HCEC 1CT (cell line): Measurements from ENCODE around the gene OPCML.

ENCODE experiments used
- DNase-seq: peaks from one replicate; pipeline ENCODE4 v3.0.0-alpha.2; 2017

The OPCML gene

DNA sequence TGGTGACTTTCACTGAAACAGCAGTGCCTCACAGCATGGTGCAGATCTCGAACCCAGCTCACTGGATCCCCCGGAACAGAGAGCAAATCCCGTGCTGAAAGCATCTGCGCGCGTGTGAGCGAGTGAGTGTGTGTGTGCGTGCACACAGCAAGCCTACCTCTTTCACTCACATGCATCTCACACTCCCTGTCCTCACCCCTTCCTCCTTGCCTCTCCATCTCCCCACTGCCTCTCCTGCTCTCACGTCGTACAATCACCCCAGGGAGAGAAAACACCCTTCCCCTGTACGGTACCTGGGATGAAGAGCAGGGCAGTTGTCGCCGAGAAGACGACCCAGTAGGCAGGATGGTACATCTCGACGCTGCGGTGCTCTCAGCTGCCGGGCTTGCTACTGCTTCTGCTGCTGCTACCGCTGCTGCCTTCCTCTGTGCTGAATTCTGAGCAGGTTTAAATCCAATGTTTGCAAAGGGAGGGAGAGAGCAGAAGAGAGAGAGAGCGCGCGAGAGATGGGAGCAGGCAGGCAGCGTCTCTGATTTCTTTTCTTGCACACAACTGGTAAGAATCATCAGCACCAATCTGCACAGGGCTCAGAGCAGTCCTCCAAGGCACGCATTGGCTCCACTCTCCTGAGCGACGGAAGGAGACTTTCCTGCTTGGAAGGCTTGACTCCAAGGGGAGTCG lies at the start of gene OPCML:
TSS of gene OPCML (minus strand) at position 531 of the 681 bp plus-strand sequence.
- no peak for DNase-seq

- DNase-seq: no peak
Observed at GRCh38 chr11:133581091-133581490, 48.8 kb upstream of the OPCML start.

DNA sequence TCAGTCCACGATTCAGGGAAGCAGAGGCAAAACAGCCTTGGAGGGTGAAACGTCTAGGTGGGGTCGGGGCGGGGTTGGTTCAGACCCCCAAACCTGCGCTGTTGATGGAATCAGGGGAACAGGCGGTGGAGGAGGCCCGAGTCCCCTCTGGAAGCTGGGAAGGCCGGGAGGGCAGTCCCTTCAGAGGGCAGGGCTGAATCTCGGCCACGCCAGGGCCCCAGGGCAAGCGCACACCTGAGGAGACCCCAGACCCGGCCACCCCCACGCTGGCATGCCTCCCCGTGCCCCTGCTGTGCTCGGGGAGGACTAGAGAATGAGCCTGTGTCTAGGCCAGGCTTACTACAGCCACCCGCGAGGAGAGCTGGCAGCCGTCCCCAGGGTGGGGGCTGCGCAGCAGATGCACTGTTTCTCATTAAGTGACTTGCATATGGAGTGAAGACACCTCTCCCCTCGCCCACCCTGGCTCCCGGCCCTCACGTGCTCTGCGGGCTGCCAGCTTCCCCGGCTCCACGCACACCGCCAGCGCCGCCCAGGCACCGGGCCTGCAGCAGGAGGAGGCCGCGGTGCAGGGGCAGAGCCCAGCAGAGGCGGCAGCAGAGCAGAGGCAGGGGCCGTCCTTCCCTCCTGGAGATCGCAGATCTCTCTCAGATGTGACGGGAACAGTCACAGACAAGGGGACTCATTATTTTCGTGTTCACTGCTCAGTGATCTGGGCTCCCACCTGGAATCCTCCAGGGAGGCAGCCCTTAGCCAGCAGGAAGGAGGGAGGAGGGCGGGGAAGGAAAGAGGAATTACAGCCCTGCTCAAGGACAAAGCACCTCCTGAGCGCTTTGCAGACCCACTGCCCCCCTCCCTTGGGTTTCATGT lies 47.1 kb upstream of the OPCML start:
- no peak for DNase-seq

DNA sequence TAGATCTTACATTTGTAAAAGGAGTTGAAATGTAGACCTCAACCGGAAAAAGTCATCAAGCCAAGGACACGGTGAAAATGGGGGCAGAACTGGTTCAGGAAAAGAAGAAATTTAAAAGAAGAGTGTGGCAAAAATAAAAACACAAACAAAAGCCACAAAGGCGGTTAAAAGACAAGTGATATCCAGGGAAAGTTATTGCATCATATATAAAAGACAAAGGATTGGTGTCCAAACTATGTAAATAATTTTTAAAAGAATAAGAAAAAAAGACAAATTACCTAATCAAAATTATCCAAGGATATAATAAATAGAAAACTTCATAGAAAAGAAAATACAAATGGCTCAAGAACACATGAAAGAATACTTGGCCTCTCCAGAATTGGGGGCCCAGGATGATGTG lies 45.1 kb upstream of the OPCML start:
- no peak for DNase-seq

GRCh38 chr11:133576351-133576750 lies 44.0 kb upstream of the OPCML start:
- no peak for DNase-seq

GRCh38 chr11:133573081-133573480 lies 40.8 kb upstream of the OPCML start:
- DNase-seq: no peak

DNA sequence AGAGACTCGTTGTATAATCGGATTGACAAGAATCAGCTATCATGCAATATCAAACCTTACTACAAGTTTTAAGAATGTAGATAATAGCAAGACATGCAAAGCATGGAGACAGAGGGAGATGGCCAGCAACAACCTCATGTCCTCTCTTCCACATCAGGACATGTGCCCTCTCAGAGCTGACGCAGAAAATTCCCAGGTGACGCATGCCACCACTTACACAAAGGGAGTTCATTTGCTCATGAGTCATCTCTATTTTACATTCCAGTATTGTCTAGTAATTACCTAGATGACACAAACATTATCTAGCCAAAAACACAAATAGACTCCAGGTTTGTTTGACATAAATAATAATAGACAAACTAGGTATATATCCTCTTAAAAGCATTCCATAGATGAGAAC lies 38.1 kb upstream of the OPCML start:
- no peak for DNase-seq

- no peak for DNase-seq
Observed at GRCh38 chr11:133563505-133564025, 31.3 kb upstream of the OPCML start.

DNA sequence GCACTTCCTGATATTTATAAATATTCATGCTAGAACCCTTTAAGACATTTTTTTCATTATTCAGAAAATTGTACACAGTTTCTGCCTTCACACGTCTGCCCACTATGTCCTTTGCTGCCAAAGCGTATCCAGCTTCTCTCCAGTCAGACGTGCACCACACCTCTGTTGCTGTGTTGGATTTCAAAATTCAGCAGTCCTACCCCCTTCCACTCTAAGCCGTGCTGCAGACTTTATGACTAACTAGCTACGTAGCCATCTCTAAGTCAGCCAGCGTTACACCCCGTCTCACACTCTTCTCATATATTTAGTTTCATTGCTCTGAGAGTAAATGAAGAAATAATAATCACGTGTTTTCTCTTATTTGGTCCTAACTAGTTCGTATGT lies 28.2 kb upstream of the OPCML start:
- no peak for DNase-seq

DNA sequence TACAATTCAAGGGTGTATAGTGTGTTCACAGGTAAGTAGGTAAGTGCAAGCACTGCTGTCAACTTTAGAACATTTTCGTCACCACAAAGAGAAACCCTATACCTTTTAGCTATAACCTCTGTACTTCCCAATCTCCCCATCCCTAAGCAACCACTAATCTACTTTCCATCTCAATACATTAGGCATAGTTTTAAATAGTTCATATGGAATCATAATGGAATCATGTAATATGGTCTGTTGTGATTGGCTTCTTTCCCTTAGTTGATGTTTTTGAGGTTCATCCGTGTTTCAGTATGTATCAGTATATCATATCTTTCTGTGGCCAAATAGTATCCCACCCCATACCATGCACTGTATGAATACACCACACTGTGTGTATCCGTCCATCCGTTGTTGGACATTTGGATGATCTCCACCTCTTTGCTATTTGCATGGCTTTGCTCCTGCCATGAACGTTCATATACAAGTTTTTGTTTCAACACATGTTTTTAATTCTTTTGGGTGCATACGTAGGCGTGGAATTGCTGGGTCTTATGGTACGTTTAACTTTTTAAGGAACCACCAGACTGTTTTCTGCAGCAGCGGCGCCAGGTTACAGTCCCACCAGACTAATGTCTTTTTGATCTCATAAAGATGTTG lies 27.7 kb upstream of the OPCML start:
- no peak for DNase-seq

DNA sequence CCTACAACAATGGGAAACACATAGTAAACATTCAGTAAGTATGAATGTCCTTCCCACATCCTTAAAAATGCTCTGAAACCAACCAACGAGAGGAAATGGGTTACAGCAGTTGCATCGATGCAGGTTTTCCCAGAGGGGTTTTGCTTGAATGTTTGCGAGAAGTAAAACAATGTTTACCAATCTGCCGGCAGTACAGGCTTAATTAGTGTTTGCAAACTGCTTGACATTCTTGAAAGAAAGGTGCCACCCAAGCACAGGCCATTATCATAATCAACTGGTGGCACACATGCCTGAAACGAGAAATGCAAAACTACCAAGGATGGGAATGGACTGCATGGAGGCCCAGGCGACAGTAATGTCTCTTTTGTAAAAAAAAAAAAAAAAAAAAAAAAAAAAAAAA lies 27.1 kb upstream of the OPCML start:
- DNase-seq: no peak

GRCh38 chr11:133555034-133555433 lies 22.7 kb upstream of the OPCML start:
- no peak for DNase-seq

DNA sequence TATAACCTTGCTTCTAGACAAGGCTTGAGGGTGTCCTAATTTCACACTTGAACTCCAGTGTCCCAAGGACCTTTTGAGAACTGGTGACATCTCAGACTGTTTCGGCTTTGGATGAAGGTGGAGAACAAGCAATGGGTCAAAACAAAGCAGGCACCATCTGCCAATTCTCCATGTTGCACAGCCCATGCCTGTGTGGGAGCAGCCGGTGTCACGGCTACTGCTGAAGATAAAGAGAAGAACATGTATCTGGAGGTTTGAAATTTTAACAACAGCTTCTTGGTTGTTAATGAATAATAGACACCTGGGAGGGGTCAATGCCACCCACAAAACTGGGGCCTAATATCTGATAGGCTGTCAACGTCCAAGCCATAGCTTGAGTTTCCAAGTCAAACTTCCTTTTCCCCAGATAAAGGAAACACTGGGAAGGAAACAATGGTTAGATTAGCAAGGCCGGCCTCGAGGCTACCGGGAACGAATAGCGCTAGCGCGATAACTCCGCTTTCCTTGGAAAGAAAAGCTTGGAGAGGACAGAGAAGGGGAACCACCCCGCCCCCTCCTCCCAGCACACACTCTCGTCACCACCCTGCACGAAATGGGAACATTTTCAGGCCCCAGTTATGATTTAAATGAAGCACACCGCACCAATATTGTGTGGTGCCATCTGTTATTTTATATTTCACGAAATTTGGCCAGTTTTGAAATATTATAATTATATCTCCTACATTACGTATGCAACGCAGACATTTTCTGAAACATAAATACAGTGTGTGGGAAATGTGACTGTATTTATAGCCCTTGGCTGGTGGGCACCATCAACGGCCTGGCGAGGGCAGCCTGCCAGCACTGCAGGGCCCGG lies 21.8 kb upstream of the OPCML start:
- no peak for DNase-seq

DNA sequence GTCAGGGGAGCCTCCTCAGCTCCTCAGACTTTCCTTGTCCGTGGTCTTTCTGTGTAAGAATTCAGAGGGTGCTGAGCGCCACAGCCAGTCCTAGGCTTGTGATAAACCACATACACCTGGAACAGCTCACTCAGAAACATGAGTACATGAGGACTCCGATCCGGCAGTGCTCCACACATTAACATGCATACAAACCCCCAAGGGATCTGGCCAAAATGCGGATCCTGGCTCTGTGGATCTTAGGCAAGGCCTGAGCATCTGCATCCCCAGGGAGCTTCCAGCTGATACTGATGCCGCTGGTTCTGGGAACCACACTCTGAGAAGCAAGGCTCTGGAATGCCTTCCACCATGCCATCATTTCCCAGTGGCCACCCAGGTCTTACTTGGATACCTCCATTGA lies 20.6 kb upstream of the OPCML start:
- DNase-seq: no peak

GRCh38 chr11:133551064-133551463 lies 18.8 kb upstream of the OPCML start:
- no peak for DNase-seq

- DNase-seq: no peak
Observed at GRCh38 chr11:133549826-133550225, 17.5 kb upstream of the OPCML start.

DNA sequence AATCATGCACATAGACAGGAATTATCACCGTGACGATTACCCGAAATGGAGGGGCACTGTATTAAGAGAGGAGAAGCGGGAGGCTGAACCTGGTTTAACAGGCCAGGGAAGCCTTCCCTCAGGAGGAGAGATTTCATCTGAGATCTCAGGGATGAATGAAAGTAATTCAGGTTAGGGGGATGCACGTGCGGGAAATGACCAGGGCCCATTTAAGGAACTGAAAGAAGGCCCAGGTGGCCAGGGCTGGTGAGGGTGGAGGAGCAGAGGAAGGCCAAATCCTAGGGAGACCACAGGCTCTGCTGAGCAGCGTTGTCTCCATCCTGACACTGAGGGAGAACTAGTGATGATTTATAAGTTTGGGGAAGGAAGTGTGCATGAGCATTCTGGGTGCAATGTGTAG lies 16.3 kb upstream of the OPCML start:
- no peak for DNase-seq

DNA sequence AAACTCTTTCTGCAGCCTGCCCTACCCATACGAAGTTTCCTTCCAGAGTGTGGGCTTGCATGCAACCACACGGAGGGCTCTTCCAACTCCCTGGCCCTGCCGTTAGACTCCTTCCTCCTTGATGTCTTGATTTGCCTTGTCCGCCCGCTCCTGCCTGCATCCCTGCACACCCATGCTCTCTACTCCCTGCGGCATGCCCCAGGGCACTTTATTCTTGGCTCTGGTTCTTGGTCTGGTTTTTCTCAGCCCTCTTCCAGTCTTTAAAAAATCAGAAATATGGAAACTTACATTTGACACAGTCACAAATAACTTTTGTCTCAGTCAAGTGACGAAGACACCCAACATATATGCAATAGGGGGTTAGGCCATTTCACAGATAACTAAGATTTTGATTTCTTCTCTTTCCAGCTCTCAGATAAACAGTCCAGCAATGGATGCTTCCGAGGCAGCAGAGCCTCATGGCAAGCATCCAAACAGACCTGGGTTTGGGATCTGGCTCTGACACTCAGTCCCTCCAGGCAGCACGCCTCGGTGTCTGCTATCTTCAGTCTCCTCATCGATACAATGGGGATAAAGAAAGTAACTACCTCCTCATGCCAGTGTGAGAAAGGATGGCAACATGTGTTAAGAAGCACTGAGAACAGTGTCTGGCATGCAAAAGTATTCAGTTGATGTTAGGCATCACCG lies 15.7 kb upstream of the OPCML start:
- no peak for DNase-seq

GRCh38 chr11:133545199-133545803 lies 13.0 kb upstream of the OPCML start:
- DNase-seq: no peak

DNA sequence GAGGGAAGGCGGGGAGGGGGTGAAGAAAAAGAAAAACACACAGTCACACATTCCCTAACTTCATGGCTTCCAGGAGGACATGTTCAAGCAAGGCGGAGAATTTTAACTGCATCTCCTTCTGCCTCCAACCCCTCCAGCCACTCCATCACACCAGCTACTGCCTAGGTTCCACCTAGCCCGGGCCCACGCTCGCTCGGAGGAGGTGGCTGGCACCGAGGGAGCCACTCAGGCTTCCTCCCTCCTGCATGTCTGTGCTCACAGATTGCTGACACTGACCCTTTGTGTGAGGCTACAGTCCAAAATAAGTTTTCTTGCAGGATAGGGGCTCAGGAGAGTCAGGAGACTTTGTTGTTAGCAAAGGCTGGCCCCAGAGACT lies 9.4 kb upstream of the OPCML start:
- no peak for DNase-seq

DNA sequence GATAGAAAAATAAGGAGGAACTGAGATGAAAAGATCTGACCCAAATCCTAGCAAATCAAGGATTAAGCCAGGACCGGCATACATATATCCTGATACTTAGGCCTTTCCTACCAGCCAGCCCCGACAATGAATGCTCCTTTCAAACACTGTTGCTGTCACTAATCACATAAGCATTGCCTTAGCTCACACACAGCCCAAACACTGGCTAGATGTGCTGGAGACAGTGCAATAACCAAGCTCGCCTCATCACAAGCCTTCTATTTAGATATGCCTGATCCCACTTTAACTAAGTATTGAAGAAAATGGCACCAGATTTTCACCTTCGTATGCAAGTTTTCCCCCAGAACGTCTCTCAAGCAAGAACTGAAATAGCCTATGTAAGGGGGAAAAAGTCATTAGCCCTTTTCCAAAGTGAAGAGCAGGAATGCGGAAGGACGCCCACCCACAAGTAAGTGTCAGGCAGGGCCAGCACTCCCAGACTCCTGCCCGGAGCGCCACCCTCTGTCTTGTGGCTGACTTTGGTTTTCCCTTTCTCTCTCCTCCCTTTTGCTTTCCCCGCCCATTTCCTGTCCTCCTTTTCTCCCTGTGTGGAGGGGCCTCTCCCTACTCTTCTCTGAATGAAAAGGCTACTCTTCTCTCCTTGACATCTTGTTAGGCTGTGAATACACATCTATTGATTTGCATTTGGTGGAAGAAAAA lies 8.9 kb upstream of the OPCML start:
- no peak for DNase-seq
